NOMO-1 treated with DMSO at 0.1 percent for 48 hours (cell line): ENCODE data around the gene KRTAP5-10.
"Not testable (repeated sequence)": the region's sequence is repeated elsewhere in the genome, so short reads cannot be mapped to it uniquely, and the experiment has no call there.

Experiments
- DNase-seq: peaks from one replicate; lab custom pipeline; 2025; ENCODE audit not compliant: unreplicated experiment; lab: John Stamatoyannopoulos, UW

KRTAP5-10 gene

GRCh38 chr11:71607520-71608216 is 42.3 kb downstream of the KRTAP5-10 start:
- not testable (repeated sequence) for DNase-seq

- DNase-seq, result not testable (repeated sequence)
Measured at GRCh38 chr11:71608272-71608671, 42.9 kb downstream of the KRTAP5-10 start.

- DNase-seq, result not testable (repeated sequence)
Measured at GRCh38 chr11:71611218-71611910, 46.0 kb downstream of the KRTAP5-10 start.

- not testable (repeated sequence) for DNase-seq
Measured at GRCh38 chr11:71613931-71614330, 48.6 kb downstream of the KRTAP5-10 start.

GRCh38 chr11:71614366-71614917 is 49.1 kb downstream of the KRTAP5-10 start:
- not testable (repeated sequence) for DNase-seq

GRCh38 chr11:71615003-71615402 is 49.6 kb downstream of the KRTAP5-10 start:
- DNase-seq, result not testable (repeated sequence)
